Measurements from ENCODE around the gene ERCC8. TPM values are rescaled to one million over a fixed set of nuclear protein-coding genes. Genes with fewer than 3 reads are reported as not detected.
"Not testable (repeated sequence)": the region's sequence is repeated elsewhere in the genome, so short reads cannot be mapped to it uniquely, and the experiment has no call there.

ERCC8 gene
- total and polyA plus RNA-seq, 2 experiments from 2014 or later = 21.6 to 53.9 TPM

DNA sequence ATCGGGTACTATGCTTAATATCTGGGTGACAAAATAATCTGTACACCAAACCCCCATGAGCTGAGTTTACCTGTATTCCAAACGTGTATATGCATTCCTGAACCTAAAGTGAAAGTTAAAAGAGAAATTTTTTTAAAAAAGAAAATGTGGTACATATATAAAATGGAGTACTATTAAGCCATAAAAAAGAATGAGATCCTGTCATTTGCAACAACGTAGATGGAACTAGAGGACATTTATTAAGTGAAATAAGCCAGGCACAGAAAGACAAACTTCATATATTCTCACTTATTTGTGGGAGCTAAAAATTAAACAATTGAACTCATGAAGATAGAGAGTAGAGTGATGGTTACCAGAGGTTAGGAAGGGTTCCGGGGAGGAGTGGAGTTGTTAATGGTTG is 44.9 kb upstream of the ERCC8 start:
- H3K9me3 Mint-ChIP-seq = peaks cover 72% of the 10 kb centered on the region
- H3K27me3 Mint-ChIP-seq (ENCODE audit: insufficient read depth, low read depth, poor library complexity) = no peaks in the 10 kb centered on the region
- Histone ChIP-seq H2AFZ (no peak overlapping the region), H4K20me1 (replicated peaks; ENCODE audit: insufficient read depth) (no peaks in the 10 kb centered on the region), H3K4me1 (ENCODE audit: insufficient read depth) (no peaks in the 10 kb centered on the region), H3F3A (replicated peaks; ENCODE audit: low read depth) (no peaks in the 10 kb centered on the region), H3K36me3 (ENCODE audit: insufficient read depth) (peaks cover 5% of the 10 kb centered on the region; the same call in 1 of the 2 replicates), H3K27me3 (ENCODE audit: insufficient read depth) (no peaks in the 10 kb centered on the region), H3K4me2 (no peak overlapping the region), H3K27ac (ENCODE audit: low read depth) (no peak overlapping the region), H3K79me2 (replicated peaks; ENCODE audit: insufficient read depth) (peaks cover 24% of the 10 kb centered on the region), H3K4me3 (no peak overlapping the region), H3K9me2 (ENCODE audit: insufficient read depth) (no peaks in the 10 kb centered on the region)
- no peak for DNase-seq (ENCODE audit: low spot score)
- H3K4me3 Mint-ChIP-seq = no peak overlapping the region
- H3K36me3 Mint-ChIP-seq (ENCODE audit: low read depth) = peaks cover 63% of the 10 kb centered on the region
- no peak for ATAC-seq
- TF ChIP-seq EZH2phosphoT487 (IDR thresholded peaks at IDR 0.05; ENCODE audit: unreplicated experiment) (no peak), NANOG (IDR thresholded peaks at IDR 0.05; ENCODE audit: borderline replicate concordance) (no peak), ZNF114 (CRISPR knock-in tag; IDR thresholded peaks at IDR 0.05) (no peak), JUNB (IDR thresholded peaks at IDR 0.05; ENCODE audit: unreplicated experiment) (no peak), ZNF331 (CRISPR knock-in tag; IDR thresholded peaks at IDR 0.05; ENCODE audit: low read depth) (no peak), EZH2 (IDR thresholded peaks at IDR 0.05; ENCODE audit: low read depth, unreplicated experiment) (no peak)
- TF ChIP-seq, protein P1, sequence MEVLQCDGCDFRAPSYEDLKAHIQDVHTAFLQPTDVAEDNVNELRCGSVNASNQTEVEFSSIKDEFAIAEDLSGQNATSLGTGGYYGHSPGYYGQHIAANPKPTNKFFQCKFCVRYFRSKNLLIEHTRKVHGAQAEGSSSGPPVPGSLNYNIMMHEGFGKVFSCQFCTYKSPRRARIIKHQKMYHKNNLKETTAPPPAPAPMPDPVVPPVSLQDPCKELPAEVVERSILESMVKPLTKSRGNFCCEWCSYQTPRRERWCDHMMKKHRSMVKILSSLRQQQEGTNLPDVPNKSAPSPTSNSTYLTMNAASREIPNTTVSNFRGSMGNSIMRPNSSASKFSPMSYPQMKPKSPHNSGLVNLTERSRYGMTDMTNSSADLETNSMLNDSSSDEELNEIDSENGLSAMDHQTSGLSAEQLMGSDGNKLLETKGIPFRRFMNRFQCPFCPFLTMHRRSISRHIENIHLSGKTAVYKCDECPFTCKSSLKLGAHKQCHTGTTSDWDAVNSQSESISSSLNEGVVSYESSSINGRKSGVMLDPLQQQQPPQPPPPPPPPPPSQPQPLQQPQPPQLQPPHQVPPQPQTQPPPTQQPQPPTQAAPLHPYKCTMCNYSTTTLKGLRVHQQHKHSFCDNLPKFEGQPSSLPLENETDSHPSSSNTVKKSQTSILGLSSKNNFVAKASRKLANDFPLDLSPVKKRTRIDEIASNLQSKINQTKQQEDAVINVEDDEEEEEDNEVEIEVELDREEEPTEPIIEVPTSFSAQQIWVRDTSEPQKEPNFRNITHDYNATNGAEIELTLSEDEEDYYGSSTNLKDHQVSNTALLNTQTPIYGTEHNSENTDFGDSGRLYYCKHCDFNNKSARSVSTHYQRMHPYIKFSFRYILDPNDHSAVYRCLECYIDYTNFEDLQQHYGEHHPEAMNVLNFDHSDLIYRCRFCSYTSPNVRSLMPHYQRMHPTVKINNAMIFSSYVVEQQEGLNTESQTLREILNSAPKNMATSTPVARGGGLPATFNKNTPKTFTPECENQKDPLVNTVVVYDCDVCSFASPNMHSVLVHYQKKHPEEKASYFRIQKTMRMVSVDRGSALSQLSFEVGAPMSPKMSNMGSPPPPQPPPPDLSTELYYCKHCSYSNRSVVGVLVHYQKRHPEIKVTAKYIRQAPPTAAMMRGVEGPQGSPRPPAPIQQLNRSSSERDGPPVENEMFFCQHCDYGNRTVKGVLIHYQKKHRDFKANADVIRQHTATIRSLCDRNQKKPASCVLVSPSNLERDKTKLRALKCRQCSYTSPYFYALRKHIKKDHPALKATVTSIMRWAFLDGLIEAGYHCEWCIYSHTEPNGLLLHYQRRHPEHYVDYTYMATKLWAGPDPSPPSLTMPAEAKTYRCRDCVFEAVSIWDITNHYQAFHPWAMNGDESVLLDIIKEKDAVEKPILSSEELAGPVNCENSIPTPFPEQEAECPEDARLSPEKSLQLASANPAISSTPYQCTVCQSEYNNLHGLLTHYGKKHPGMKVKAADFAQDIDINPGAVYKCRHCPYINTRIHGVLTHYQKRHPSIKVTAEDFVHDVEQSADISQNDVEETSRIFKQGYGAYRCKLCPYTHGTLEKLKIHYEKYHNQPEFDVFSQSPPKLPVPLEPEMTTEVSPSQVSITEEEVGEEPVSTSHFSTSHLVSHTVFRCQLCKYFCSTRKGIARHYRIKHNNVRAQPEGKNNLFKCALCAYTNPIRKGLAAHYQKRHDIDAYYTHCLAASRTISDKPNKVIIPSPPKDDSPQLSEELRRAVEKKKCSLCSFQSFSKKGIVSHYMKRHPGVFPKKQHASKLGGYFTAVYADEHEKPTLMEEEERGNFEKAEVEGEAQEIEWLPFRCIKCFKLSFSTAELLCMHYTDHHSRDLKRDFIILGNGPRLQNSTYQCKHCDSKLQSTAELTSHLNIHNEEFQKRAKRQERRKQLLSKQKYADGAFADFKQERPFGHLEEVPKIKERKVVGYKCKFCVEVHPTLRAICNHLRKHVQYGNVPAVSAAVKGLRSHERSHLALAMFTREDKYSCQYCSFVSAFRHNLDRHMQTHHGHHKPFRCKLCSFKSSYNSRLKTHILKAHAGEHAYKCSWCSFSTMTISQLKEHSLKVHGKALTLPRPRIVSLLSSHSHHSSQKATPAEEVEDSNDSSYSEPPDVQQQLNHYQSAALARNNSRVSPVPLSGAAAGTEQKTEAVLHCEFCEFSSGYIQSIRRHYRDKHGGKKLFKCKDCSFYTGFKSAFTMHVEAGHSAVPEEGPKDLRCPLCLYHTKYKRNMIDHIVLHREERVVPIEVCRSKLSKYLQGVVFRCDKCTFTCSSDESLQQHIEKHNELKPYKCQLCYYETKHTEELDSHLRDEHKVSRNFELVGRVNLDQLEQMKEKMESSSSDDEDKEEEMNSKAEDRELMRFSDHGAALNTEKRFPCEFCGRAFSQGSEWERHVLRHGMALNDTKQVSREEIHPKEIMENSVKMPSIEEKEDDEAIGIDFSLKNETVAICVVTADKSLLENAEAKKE (CRISPR knock-in tag; IDR thresholded peaks at IDR 0.05) = no peak
- TF ChIP-seq, protein P2, sequence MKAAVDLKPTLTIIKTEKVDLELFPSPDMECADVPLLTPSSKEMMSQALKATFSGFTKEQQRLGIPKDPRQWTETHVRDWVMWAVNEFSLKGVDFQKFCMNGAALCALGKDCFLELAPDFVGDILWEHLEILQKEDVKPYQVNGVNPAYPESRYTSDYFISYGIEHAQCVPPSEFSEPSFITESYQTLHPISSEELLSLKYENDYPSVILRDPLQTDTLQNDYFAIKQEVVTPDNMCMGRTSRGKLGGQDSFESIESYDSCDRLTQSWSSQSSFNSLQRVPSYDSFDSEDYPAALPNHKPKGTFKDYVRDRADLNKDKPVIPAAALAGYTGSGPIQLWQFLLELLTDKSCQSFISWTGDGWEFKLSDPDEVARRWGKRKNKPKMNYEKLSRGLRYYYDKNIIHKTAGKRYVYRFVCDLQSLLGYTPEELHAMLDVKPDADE (IDR thresholded peaks at IDR 0.05) = no peak
- H3K27ac Mint-ChIP-seq = no peak overlapping the region
- H3K4me1 Mint-ChIP-seq = no peaks in the 10 kb centered on the region

DNA sequence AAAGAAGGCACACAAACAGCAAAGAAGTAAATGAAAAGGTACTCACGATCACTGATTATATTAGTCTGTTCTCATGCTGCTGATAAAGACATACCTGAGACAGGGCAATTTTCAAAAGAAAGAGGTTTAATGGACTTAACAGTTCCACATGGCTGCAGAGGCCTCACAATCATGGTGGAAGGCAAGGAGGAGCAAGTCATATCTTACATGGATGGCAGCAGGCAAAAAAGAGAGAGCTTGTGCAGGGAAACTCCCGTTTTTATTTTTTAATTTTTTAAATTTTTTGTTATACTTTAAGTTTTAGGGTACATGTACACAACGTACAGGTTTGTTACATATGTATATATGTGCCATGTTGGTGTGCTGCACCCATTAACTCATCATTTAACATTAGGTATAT is 37.3 kb upstream of the ERCC8 start:
- H3F3A ChIP-seq (replicated peaks; ENCODE audit: low read depth); H3K4me1 ChIP-seq (ENCODE audit: insufficient read depth); H4K20me1 ChIP-seq (replicated peaks; ENCODE audit: insufficient read depth); H3K27me3 ChIP-seq (ENCODE audit: insufficient read depth); H3K4me1 Mint-ChIP-seq; ATAC-seq; H3K27ac ChIP-seq (ENCODE audit: low read depth); H3K27ac Mint-ChIP-seq; H3K9me2 ChIP-seq (ENCODE audit: insufficient read depth); H3K4me3 Mint-ChIP-seq; H3K4me2 ChIP-seq; H3K27me3 Mint-ChIP-seq (ENCODE audit: insufficient read depth, low read depth, poor library complexity); H3K4me3 ChIP-seq; H2AFZ ChIP-seq; H3K36me3 ChIP-seq (ENCODE audit: insufficient read depth); DNase-seq (ENCODE audit: low spot score): not testable (repeated sequence)
- peaks cover 53% of the 10 kb centered on the region for H3K9me3 Mint-ChIP-seq
- H3K36me3 Mint-ChIP-seq (ENCODE audit: low read depth) = peaks cover 39% of the 10 kb centered on the region
- peaks cover 13% of the 10 kb centered on the region for H3K79me2 ChIP-seq (replicated peaks; ENCODE audit: insufficient read depth)

All from GM23338 (cell line).